Measurements from ENCODE around the gene MYRIP. TPM values are rescaled to one million over a fixed set of nuclear protein-coding genes. Genes with fewer than 3 reads are reported as not detected.

Gene MYRIP
- total RNA-seq, 1 donor from 2014 or later: 1.0 TPM

- Histone ChIP-seq H3K27ac (ENCODE audit: low read depth, low read length) (no peak overlapping the region), H3K4me1 (ENCODE audit: control insufficient read depth in 3 of 3, insufficient read depth in 3 of 3, low read length in 3 of 3) (no peaks in the 10 kb centered on the region), H3K9ac (ENCODE audit: low read depth in 1 of 3, low read length in 3 of 3) (no peak overlapping the region), H3K27me3 (ENCODE audit: control insufficient read depth in 3 of 3, insufficient read depth in 3 of 3, low read length in 3 of 3) (no peaks in the 10 kb centered on the region), H3K9me3 (ENCODE audit: control insufficient read depth in 3 of 3, low read length in 3 of 3) (no peaks in the 10 kb centered on the region), H3K36me3 (ENCODE audit: control insufficient read depth in 3 of 3, insufficient read depth in 3 of 3, low read length in 3 of 3) (peaks cover 0 to 2% (median 0%) of the 10 kb centered on the region in 3 donors), H3K4me3 (ENCODE audit: low read length in 3 of 3) (no peak overlapping the region)
Measured at GRCh38 chr3:40224796-40225515, 415.5 kb downstream of the MYRIP start.

DNA sequence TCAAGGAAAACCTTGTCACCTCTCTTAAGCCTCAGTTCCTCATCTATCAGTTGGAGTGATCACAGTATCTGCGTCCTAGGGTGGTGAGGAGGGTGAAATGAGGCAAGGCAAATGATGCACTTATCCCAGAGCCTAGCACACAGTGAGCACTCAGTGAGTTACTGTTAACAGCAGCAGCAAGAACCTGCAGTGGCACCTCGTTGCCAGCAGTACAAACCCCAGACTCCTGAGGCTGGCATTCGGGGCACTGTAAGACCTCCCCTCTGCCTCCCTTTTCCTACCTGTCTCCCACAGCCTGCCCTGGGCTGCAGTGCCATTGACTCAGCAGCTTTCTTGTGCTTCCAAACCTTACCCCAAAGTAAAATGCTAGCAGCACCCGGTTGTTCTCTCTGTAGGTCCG is 417.2 kb downstream of the MYRIP start:
- H3K9ac ChIP-seq (ENCODE audit: low read depth in 1 of 3, low read length in 3 of 3): no peak overlapping the region
- H3K36me3 ChIP-seq (ENCODE audit: control insufficient read depth in 3 of 3, insufficient read depth in 3 of 3, low read length in 3 of 3): peaks cover 0 to 2% (median 0%) of the 10 kb centered on the region in 3 donors
- H3K27ac ChIP-seq (ENCODE audit: low read depth, low read length): no peak overlapping the region
- no peaks in the 10 kb centered on the region for H3K9me3 ChIP-seq (ENCODE audit: control insufficient read depth in 3 of 3, low read length in 3 of 3)
- H3K4me1 ChIP-seq (ENCODE audit: control insufficient read depth in 3 of 3, insufficient read depth in 3 of 3, low read length in 3 of 3): no peaks in the 10 kb centered on the region
- H3K27me3 ChIP-seq (ENCODE audit: control insufficient read depth in 3 of 3, insufficient read depth in 3 of 3, low read length in 3 of 3): no peaks in the 10 kb centered on the region
- H3K4me3 ChIP-seq (ENCODE audit: low read length in 3 of 3): no peak overlapping the region

- no peaks in the 10 kb centered on the region for H3K27me3 ChIP-seq (ENCODE audit: control insufficient read depth in 3 of 3, insufficient read depth in 3 of 3, low read length in 3 of 3)
- H3K27ac ChIP-seq (ENCODE audit: low read depth, low read length): no peak overlapping the region
- no peak overlapping the region for H3K9ac ChIP-seq (ENCODE audit: low read depth in 1 of 3, low read length in 3 of 3)
- H3K9me3 ChIP-seq (ENCODE audit: control insufficient read depth in 3 of 3, low read length in 3 of 3): no peaks in the 10 kb centered on the region
- no peaks in the 10 kb centered on the region for H3K4me1 ChIP-seq (ENCODE audit: control insufficient read depth in 3 of 3, insufficient read depth in 3 of 3, low read length in 3 of 3)
- no peak overlapping the region for H3K4me3 ChIP-seq (ENCODE audit: low read length in 3 of 3)
- H3K36me3 ChIP-seq (ENCODE audit: control insufficient read depth in 3 of 3, insufficient read depth in 3 of 3, low read length in 3 of 3): peaks cover 0 to 4% (median 0%) of the 10 kb centered on the region in 3 donors
Measured at GRCh38 chr3:40228792-40229350, 419.5 kb downstream of the MYRIP start.

- peaks cover 0 to 5% (median 0%) of the 10 kb centered on the region in 3 donors for H3K36me3 ChIP-seq (ENCODE audit: control insufficient read depth in 3 of 3, insufficient read depth in 3 of 3, low read length in 3 of 3)
- no peaks in the 10 kb centered on the region for H3K9me3 ChIP-seq (ENCODE audit: control insufficient read depth in 3 of 3, low read length in 3 of 3)
- H3K27me3 ChIP-seq (ENCODE audit: control insufficient read depth in 3 of 3, insufficient read depth in 3 of 3, low read length in 3 of 3): no peaks in the 10 kb centered on the region
- H3K9ac ChIP-seq (ENCODE audit: low read depth in 1 of 3, low read length in 3 of 3): no peak overlapping the region
- no peak overlapping the region for H3K27ac ChIP-seq (ENCODE audit: low read depth, low read length)
- no peaks in the 10 kb centered on the region for H3K4me1 ChIP-seq (ENCODE audit: control insufficient read depth in 3 of 3, insufficient read depth in 3 of 3, low read length in 3 of 3)
- H3K4me3 ChIP-seq (ENCODE audit: low read length in 3 of 3): no peak overlapping the region
Measured at GRCh38 chr3:40229386-40229785, 420.0 kb downstream of the MYRIP start.

- H3K27me3 ChIP-seq (ENCODE audit: control insufficient read depth in 3 of 3, insufficient read depth in 3 of 3, low read length in 3 of 3): no peaks in the 10 kb centered on the region
- H3K9me3 ChIP-seq (ENCODE audit: control insufficient read depth in 3 of 3, low read length in 3 of 3): no peaks in the 10 kb centered on the region
- H3K36me3 ChIP-seq (ENCODE audit: control insufficient read depth in 3 of 3, insufficient read depth in 3 of 3, low read length in 3 of 3): peaks cover 0 to 5% (median 0%) of the 10 kb centered on the region in 3 donors
- H3K4me1 ChIP-seq (ENCODE audit: control insufficient read depth in 3 of 3, insufficient read depth in 3 of 3, low read length in 3 of 3): no peaks in the 10 kb centered on the region
- no peak overlapping the region for H3K4me3 ChIP-seq (ENCODE audit: low read length in 3 of 3)
- H3K9ac ChIP-seq (ENCODE audit: low read depth in 1 of 3, low read length in 3 of 3): no peak overlapping the region
- no peak overlapping the region for H3K27ac ChIP-seq (ENCODE audit: low read depth, low read length)
Measured at GRCh38 chr3:40229963-40230362, 420.6 kb downstream of the MYRIP start.

- no peaks in the 10 kb centered on the region for H3K9me3 ChIP-seq (ENCODE audit: control insufficient read depth in 3 of 3, low read length in 3 of 3)
- no peak overlapping the region for H3K4me3 ChIP-seq (ENCODE audit: low read length in 3 of 3)
- no peaks in the 10 kb centered on the region for H3K27me3 ChIP-seq (ENCODE audit: control insufficient read depth in 3 of 3, insufficient read depth in 3 of 3, low read length in 3 of 3)
- H3K9ac ChIP-seq (ENCODE audit: low read depth in 1 of 3, low read length in 3 of 3): no peak overlapping the region
- H3K36me3 ChIP-seq (ENCODE audit: control insufficient read depth in 3 of 3, insufficient read depth in 3 of 3, low read length in 3 of 3): peaks cover 0 to 5% (median 0%) of the 10 kb centered on the region in 3 donors
- no peak overlapping the region for H3K27ac ChIP-seq (ENCODE audit: low read depth, low read length)
- no peaks in the 10 kb centered on the region for H3K4me1 ChIP-seq (ENCODE audit: control insufficient read depth in 3 of 3, insufficient read depth in 3 of 3, low read length in 3 of 3)
Measured at GRCh38 chr3:40230382-40230781, 421.0 kb downstream of the MYRIP start.

DNA sequence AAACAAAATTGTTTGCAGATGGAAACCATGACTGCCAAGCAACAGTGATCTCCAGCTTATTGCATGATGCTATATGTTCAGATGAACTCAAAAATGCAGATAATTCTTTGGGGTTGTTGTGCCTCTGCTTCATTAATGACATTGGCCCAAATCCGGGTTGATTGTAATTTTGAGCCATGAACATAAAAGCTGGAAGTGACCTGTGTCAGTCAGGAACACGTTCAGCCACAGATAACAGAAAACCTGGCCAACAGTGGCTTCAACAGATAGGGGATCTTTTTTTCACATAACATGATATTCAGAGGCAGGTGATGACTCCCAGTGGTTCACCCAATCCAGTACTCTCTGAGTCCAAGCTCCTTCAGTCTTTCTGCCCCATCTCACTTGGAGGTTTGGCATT is 423.2 kb downstream of the MYRIP start:
- no peak overlapping the region for H3K27ac ChIP-seq (ENCODE audit: low read depth, low read length)

GRCh38 chr3:40237159-40237558 is 427.8 kb downstream of the MYRIP start:
- Histone ChIP-seq H3K36me3 (ENCODE audit: control insufficient read depth in 3 of 3, insufficient read depth in 3 of 3, low read length in 3 of 3) (peaks cover 0 to 4% (median 0%) of the 10 kb centered on the region in 3 donors), H3K27ac (ENCODE audit: low read depth, low read length) (no peak overlapping the region), H3K9me3 (ENCODE audit: control insufficient read depth in 3 of 3, low read length in 3 of 3) (no peaks in the 10 kb centered on the region), H3K9ac (ENCODE audit: low read depth in 1 of 3, low read length in 3 of 3) (no peak overlapping the region), H3K4me1 (ENCODE audit: control insufficient read depth in 3 of 3, insufficient read depth in 3 of 3, low read length in 3 of 3) (no peaks in the 10 kb centered on the region), H3K27me3 (ENCODE audit: control insufficient read depth in 3 of 3, insufficient read depth in 3 of 3, low read length in 3 of 3) (no peaks in the 10 kb centered on the region), H3K4me3 (ENCODE audit: low read length in 3 of 3) (no peak overlapping the region)

More for the DNA sequence above, 423.2 kb downstream of the MYRIP start:
- no peak overlapping the region for H3K4me3 ChIP-seq (ENCODE audit: low read length in 3 of 3)
- no peak overlapping the region for H3K9ac ChIP-seq (ENCODE audit: low read depth in 1 of 3, low read length in 3 of 3)
- peaks cover 0 to 5% (median 0%) of the 10 kb centered on the region in 3 donors for H3K36me3 ChIP-seq (ENCODE audit: control insufficient read depth in 3 of 3, insufficient read depth in 3 of 3, low read length in 3 of 3)
- no peaks in the 10 kb centered on the region for H3K27me3 ChIP-seq (ENCODE audit: control insufficient read depth in 3 of 3, insufficient read depth in 3 of 3, low read length in 3 of 3)
- no peaks in the 10 kb centered on the region for H3K4me1 ChIP-seq (ENCODE audit: control insufficient read depth in 3 of 3, insufficient read depth in 3 of 3, low read length in 3 of 3)
- no peaks in the 10 kb centered on the region for H3K9me3 ChIP-seq (ENCODE audit: control insufficient read depth in 3 of 3, low read length in 3 of 3)

- Histone ChIP-seq H3K4me1 (ENCODE audit: control insufficient read depth in 3 of 3, insufficient read depth in 3 of 3, low read length in 3 of 3) (no peaks in the 10 kb centered on the region), H3K9me3 (ENCODE audit: control insufficient read depth in 3 of 3, low read length in 3 of 3) (no peaks in the 10 kb centered on the region), H3K4me3 (ENCODE audit: low read length in 3 of 3) (no peak overlapping the region), H3K9ac (ENCODE audit: low read depth in 1 of 3, low read length in 3 of 3) (no peak overlapping the region), H3K27me3 (ENCODE audit: control insufficient read depth in 3 of 3, insufficient read depth in 3 of 3, low read length in 3 of 3) (no peaks in the 10 kb centered on the region), H3K36me3 (ENCODE audit: control insufficient read depth in 3 of 3, insufficient read depth in 3 of 3, low read length in 3 of 3) (peaks cover 0 to 4% (median 0%) of the 10 kb centered on the region in 3 donors), H3K27ac (ENCODE audit: low read depth, low read length) (no peak overlapping the region)
Measured at GRCh38 chr3:40237889-40238571, 428.6 kb downstream of the MYRIP start.

DNA sequence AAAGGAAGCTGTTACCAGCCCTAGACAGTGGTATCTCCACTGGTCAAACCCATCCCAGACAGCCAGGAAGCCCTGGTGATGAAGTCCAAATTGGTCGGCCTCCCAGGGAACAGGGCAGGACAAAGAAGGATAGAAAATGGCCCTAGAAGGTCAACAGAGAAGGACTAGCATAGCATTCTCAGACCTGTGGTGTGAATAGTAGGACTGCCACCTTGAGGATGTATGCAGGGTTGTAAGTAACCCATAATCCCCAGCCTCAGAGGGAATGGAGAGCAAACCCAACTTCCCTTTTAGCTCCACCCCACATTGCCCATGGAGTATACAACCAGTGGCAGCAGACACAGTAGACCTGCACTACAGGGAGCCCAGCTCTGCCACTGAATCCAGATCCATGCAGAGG is 431.5 kb downstream of the MYRIP start:
- no peaks in the 10 kb centered on the region for H3K4me1 ChIP-seq (ENCODE audit: control insufficient read depth in 3 of 3, insufficient read depth in 3 of 3, low read length in 3 of 3)
- H3K4me3 ChIP-seq (ENCODE audit: low read length in 3 of 3): no peak overlapping the region
- H3K27ac ChIP-seq (ENCODE audit: low read depth, low read length): no peak overlapping the region
- H3K9me3 ChIP-seq (ENCODE audit: control insufficient read depth in 3 of 3, low read length in 3 of 3): no peaks in the 10 kb centered on the region
- H3K36me3 ChIP-seq (ENCODE audit: control insufficient read depth in 3 of 3, insufficient read depth in 3 of 3, low read length in 3 of 3): no peaks in the 10 kb centered on the region
- no peaks in the 10 kb centered on the region for H3K27me3 ChIP-seq (ENCODE audit: control insufficient read depth in 3 of 3, insufficient read depth in 3 of 3, low read length in 3 of 3)
- H3K9ac ChIP-seq (ENCODE audit: low read depth in 1 of 3, low read length in 3 of 3): no peak overlapping the region
